A673 (cell line): ENCODE measurements around the gene CNNM3. TPM values are rescaled to one million over a fixed set of nuclear protein-coding genes. Genes with fewer than 3 reads are reported as not detected.

ENCODE experiments used
- BruUV-seq: library from RNA; stranded (reverse); fragments of 400-500 nt; replicated peaks from 2 replicates; lab custom pipeline; 2021; lab: Mats Ljungman, UMichigan
- CTCF ChIA-PET: fragments of 300-600 bp; sonication (Branson Sonifier 250); formaldehyde crosslinking; loops from one replicate; lab custom pipeline; 2022; ENCODE audit warnings: antibody characterized with exemption; lab: Charles Lee
- POLR2A ChIA-PET: fragments of 300-600 bp; sonication (Branson Sonifier 250); formaldehyde crosslinking; loops from one replicate; lab custom pipeline; 2022; ENCODE audit warnings: antibody characterized with exemption; ENCODE audit not compliant: low non-redundant PET; lab: Charles Lee
- DNase-seq: peaks from one replicate; pipeline ENCODE4 v3.0.0-alpha.2; 2015; ENCODE audit warnings: low spot score
- H3K27ac ChIP-seq: fragments of 200-600 bp; sonication (generic); 2 replicates; pipeline ENCODE4 v1.5.1; 2016; ENCODE audit warnings: mixed run types, low read depth, mild to moderate bottlenecking, mixed read lengths, antibody characterized with exemption, low read length; ENCODE audit not compliant: poor library complexity, severe bottlenecking
- H3K27me3 ChIP-seq: fragments of 200-600 bp; sonication (generic); replicated peaks from 2 replicates; pipeline ENCODE4 v1.6.1; 2017; ENCODE audit warnings: mixed run types, low read depth, mild to moderate bottlenecking, mixed read lengths, antibody characterized with exemption, low read length; ENCODE audit not compliant: insufficient read depth, poor library complexity
- H3K36me3 ChIP-seq: fragments of 200-600 bp; sonication (generic); 2 replicates; pipeline ENCODE4 v1.6.1; 2016; ENCODE audit warnings: mixed run types, mild to moderate bottlenecking, mixed read lengths, antibody characterized with exemption, low read length; ENCODE audit not compliant: insufficient read depth, poor library complexity, severe bottlenecking
- H3K4me1 ChIP-seq: fragments of 200-600 bp; sonication (generic); 2 replicates; pipeline ENCODE4 v1.6.1; 2017; ENCODE audit warnings: mixed run types, mild to moderate bottlenecking, mixed read lengths, antibody characterized with exemption, low read length; ENCODE audit not compliant: insufficient read depth, poor library complexity, severe bottlenecking
- H3K4me3 ChIP-seq: fragments of 200-600 bp; sonication (generic); 2 replicates; pipeline ENCODE4 v1.5.1; 2016; ENCODE audit warnings: low read depth, mixed run types, mild to moderate bottlenecking, mixed read lengths, low read length; ENCODE audit not compliant: poor library complexity, severe bottlenecking
- H3K9me3 ChIP-seq: fragments of 200-600 bp; sonication (generic); 2 replicates; pipeline ENCODE4 v1.6.1; 2016; ENCODE audit warnings: mixed run types, low read depth, mild to moderate bottlenecking, mixed read lengths, antibody characterized with exemption, low read length; ENCODE audit not compliant: poor library complexity, severe bottlenecking
- EZH2 ChIP-seq: fragments of 200-600 bp; sonication (generic); IDR thresholded peaks from 2 replicates; pipeline ENCODE4 v1.6.1; 2017; ENCODE audit warnings: borderline replicate concordance, low read depth, mild to moderate bottlenecking, mixed read lengths, antibody characterized with exemption, low read length; ENCODE audit not compliant: poor library complexity, severe bottlenecking
- intact Hi-C: fragments of 100-400 bp; cut with micrococcal nuclease; formaldehyde crosslinking; loops from one replicate; pipeline ENCODE4 v1.10.0; 2022; ENCODE audit not compliant: unreplicated experiment
- total RNA-seq: library from RNA; stranded (reverse); gene quantifications from 2 replicates; pipeline ENCODE4 v1.2.3, GENCODE V29; 2021
- TF ChIP-seq, protein P1 (sequence below): fragments of 300-800, 200-600 bp; sonication (generic); conservative IDR thresholded peaks from 2 replicates; pipeline ENCODE4 v1.5.1; 2017; ENCODE audit warnings: low read depth, mild to moderate bottlenecking, antibody characterized with exemption, low read length, moderate library complexity, mixed read lengths

Gene CNNM3
- total RNA-seq, 1 experiment from 2014 or later: 20.9 TPM

DNA sequence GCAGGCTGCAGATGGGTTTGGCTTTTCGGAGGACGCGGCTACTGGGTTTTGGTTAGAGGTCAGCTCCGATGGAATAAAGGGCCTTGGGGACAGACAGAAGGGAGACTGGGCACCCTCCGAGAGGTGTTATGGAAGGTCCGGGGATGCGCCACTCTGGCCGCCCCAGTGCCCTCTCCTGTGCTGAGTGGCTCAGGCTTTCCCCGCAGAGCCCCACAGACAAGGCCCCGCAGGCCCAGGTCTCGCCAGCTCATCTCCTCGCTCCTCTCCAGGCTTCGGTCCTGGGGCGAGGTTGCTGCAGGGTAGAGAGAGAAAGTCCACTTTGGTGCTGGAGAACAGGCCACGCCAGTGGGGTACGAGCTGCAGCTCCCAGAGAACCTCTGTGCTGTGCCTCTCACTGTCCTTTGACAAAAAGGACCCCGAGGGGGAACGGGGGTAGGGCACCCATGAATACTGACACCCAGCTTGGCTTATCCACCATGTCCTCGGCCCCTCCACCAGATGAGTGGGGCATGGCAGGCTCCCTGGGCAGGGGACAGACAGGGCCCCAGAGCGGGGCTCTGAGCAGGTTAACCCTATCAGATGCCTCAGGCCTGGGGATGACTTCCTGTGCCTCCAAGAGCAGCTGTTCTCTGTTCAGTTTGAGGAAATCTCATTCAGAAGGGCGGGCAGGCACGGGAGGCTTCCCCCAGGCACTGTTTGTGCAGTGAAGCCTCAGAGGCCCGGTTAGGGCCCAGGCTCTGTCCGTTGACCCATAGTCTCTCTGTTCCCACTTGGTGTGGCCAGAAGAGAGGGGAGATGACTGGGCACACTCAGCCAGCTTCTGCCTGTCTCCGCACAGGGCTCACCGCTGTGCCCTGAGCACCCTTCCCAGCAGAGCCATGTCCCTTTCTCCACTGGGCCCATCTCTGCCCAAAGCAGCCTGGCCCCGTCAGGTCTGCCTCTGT is 15.7 kb upstream of the CNNM3 start:
- TF ChIP-seq, protein P1, sequence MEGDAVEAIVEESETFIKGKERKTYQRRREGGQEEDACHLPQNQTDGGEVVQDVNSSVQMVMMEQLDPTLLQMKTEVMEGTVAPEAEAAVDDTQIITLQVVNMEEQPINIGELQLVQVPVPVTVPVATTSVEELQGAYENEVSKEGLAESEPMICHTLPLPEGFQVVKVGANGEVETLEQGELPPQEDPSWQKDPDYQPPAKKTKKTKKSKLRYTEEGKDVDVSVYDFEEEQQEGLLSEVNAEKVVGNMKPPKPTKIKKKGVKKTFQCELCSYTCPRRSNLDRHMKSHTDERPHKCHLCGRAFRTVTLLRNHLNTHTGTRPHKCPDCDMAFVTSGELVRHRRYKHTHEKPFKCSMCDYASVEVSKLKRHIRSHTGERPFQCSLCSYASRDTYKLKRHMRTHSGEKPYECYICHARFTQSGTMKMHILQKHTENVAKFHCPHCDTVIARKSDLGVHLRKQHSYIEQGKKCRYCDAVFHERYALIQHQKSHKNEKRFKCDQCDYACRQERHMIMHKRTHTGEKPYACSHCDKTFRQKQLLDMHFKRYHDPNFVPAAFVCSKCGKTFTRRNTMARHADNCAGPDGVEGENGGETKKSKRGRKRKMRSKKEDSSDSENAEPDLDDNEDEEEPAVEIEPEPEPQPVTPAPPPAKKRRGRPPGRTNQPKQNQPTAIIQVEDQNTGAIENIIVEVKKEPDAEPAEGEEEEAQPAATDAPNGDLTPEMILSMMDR: no peak
- no peak for TF ChIP-seq EZH2
- BruUV-seq: no TSS peak
- POLR2A ChIA-PET: no interaction called here

DNA sequence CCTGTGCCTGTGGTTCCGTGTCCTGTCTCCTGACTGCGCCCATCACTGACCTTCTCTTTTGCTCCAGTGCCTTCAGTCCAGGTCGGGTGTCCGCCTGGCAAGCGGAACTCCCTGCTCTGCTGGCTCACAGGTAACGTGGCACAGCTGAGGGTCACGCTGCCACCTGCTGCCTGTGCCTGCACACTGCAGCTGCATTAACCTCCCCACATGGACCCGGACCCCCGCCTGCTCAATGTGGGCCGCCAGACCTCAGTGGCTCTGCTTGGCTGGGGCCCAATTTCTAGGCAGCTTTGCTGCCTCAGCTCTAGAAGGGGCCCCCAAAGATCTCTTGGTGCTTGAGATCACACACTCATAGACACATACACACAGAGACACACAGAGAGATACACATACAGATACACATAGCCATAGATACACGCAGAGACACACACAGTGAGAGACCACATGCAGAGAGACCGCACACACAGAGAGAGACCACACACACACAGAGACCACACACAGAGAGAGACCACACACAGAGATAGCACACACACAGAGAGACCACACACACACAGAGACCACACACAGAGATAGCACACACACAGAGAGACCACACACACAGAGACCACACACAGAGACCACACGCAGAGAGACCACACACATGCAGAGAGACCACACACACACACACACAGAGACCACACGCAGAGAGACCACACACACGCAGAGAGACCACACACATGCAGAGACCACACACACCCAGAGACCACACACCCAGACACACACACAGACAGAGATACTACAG is 14.9 kb upstream of the CNNM3 start:
- ChIA-PET CTCF (no interaction called here), POLR2A (no interaction called here)
- Histone ChIP-seq H3K27me3 (no peaks in the 10 kb centered on the region), H3K4me1 (peaks cover 3% of the 10 kb centered on the region), H3K27ac (peak overlapping the region; percentile 33), H3K4me3 (no peak overlapping the region), H3K9me3 (no peaks in the 10 kb centered on the region), H3K36me3 (no peaks in the 10 kb centered on the region)
- BruUV-seq: no TSS peak
- intact Hi-C loops: no loop called here
- DNase-seq: peak; percentile 72
- TF ChIP-seq, protein P1: peak; percentile 90
- no peak for TF ChIP-seq EZH2

More for the DNA sequence above, 15.7 kb upstream of the CNNM3 start:
- Histone ChIP-seq H3K36me3 (no peaks in the 10 kb centered on the region), H3K27ac (peak overlapping the region; percentile 19), H3K27me3 (no peaks in the 10 kb centered on the region), H3K4me1 (no peaks in the 10 kb centered on the region), H3K4me3 (no peak overlapping the region), H3K9me3 (no peaks in the 10 kb centered on the region)
- intact Hi-C loops: no loop called here
- CTCF ChIA-PET: no interaction called here
- no peak for DNase-seq

DNA sequence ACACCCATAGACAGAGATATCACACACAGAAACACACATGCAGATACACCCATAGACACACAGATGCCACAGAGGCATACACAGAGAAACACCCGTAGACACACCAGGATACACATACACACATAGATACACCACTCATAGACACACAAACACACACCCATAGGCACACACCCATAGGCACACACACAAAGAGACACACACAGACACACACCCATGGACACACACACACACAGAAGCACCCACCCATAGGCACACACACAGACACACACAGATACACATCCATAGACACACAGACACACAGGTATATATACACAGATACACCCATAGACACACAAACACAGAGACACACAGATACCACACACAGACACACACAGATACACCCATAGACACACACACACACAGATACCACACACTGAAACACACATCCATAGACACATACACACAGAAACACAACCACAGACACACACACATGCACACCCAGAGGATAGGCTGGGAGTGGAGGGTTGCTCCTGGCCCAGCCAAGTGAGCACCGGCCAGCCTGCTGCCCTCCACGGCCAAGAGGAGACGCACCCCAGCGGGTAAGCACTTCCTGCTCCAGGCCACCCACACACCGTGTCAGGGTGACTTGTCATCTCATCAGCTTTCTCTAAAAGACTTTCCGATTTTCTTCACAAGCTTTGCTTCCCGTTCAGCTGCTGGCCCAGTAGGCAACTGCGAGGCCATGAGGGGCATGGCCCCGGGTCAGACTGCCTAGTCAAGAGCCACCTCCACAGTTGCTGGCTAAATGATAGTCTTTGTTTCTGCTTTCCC is 14.1 kb upstream of the CNNM3 start:
- H3K36me3 ChIP-seq: no peaks in the 10 kb centered on the region
- peaks cover 11% of the 10 kb centered on the region for H3K4me1 ChIP-seq
- DNase-seq: no peak
- ChIA-PET POLR2A (no interaction called here), CTCF (no interaction called here)
- H3K9me3 ChIP-seq: no peaks in the 10 kb centered on the region
- intact Hi-C loops: no loop called here
- no peak overlapping the region for H3K4me3 ChIP-seq
- TSS peak; percentile 53 for BruUV-seq
- TF ChIP-seq, protein P1: no peak
- TF ChIP-seq EZH2: no peak
- peak overlapping the region; percentile 33 for H3K27ac ChIP-seq
- no peaks in the 10 kb centered on the region for H3K27me3 ChIP-seq
